ENCODE measurements around the gene SLC20A1.

SLC20A1 gene

DNA sequence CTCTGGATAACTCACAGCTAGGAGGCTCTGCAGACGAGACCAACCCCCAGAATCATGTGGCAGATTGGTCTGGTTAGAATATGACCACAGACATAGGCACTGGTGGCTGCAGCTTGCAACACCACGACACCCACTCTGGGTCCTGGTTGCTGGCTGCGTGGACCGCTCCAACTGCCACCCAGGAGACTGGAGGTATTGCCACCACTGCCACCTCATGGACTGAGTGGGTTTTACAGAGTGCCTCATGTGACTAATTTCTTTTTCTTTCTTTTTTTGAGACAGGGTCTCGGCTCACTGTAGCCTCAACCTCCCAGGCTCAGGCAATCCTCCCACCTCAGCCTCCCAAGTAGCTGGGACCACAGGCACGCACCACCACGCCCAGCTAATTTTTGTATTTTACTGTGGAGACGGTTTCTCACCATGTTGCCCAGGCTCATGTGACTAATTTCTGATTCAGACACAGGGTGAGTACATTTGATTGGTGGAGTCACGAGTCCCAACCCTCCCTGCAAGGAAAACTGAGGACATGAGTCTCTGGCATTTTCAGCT lies 45.2 kb downstream of the SLC20A1 start:
- H3K79me2 ChIP-seq (ENCODE audit: control insufficient read depth, low read length): no peaks in the 10 kb centered on the region
- no peaks in the 10 kb centered on the region for H3K9me3 ChIP-seq (ENCODE audit: control insufficient read depth, insufficient read depth, low read length)
- H3K4me3 ChIP-seq (ENCODE audit: low read length): no peak overlapping the region; the same call in 1 of the 2 replicates
- H3K27ac ChIP-seq (ENCODE audit: low read depth, low read length): no peak overlapping the region
- no peak for TF ChIP-seq EZH2phosphoT487 (IDR thresholded peaks at IDR 0.05; ENCODE audit: borderline replicate concordance, low read length)
- TF ChIP-seq, protein P1, sequence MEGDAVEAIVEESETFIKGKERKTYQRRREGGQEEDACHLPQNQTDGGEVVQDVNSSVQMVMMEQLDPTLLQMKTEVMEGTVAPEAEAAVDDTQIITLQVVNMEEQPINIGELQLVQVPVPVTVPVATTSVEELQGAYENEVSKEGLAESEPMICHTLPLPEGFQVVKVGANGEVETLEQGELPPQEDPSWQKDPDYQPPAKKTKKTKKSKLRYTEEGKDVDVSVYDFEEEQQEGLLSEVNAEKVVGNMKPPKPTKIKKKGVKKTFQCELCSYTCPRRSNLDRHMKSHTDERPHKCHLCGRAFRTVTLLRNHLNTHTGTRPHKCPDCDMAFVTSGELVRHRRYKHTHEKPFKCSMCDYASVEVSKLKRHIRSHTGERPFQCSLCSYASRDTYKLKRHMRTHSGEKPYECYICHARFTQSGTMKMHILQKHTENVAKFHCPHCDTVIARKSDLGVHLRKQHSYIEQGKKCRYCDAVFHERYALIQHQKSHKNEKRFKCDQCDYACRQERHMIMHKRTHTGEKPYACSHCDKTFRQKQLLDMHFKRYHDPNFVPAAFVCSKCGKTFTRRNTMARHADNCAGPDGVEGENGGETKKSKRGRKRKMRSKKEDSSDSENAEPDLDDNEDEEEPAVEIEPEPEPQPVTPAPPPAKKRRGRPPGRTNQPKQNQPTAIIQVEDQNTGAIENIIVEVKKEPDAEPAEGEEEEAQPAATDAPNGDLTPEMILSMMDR (IDR thresholded peaks at IDR 0.05; ENCODE audit: low read depth, low read length, poor library complexity, severe bottlenecking): peak; percentile 71
- no peaks in the 10 kb centered on the region for H3F3A ChIP-seq (ENCODE audit: control insufficient read depth, insufficient read depth)
- H3K9me2 ChIP-seq (replicated peaks; ENCODE audit: control insufficient read depth, low read length): no peaks in the 10 kb centered on the region
- H3K4me1 ChIP-seq (ENCODE audit: control insufficient read depth, low read length): peaks cover 8% of the 10 kb centered on the region
- H3K27me3 ChIP-seq (ENCODE audit: control insufficient read depth, low read length): peaks cover 14% of the 10 kb centered on the region
- H3K36me3 ChIP-seq (ENCODE audit: control insufficient read depth, low read length): no peaks in the 10 kb centered on the region
- H4K20me1 ChIP-seq (ENCODE audit: control insufficient read depth, insufficient read depth, low read depth, low read length): no peaks in the 10 kb centered on the region
- H3K4me2 ChIP-seq (ENCODE audit: low read length): peak overlapping the region; percentile 36

DNA sequence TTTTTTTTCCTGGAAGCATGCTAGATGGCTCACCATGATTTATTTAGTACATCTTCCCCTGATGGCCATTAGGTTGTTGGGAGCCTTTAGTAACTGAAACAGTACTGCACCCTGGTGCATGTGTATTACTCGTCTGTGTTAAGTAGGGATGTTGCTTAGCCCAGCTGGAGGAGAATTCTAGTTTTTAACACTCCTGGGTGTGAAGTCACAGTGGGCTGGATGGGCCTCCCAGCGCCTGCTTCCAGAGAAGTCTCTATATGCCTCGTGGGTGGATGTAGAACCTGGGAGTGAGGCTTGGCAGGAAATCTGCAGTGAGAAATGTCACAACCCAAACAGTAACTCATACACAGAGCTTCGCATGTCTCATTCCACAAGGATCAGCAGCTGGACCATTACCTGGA lies 46.1 kb downstream of the SLC20A1 start:
- H3K27ac ChIP-seq (ENCODE audit: low read depth, low read length): no peak overlapping the region

DNA sequence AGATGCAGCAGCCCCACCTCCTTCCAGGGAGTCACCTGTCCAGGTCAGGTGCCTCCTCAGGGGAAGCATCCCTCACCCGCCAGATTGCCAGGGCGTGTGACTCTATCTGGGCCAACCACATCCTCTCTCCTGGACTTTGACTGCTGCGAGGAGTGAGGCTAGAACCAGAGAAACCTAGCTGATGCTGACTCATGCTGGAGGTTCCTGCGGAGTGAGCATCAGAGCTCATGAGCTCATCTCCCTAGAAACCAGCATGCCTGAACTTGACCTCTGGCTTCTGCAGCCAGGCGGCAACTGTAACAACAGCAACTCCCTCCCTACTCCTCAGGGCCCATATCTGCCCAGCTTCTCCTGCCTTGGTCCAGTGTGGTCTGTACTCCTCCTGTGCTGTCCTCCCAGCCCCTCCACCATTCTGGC lies 46.8 kb downstream of the SLC20A1 start:
- Histone ChIP-seq H4K20me1 (ENCODE audit: control insufficient read depth, insufficient read depth, low read depth, low read length) (no peaks in the 10 kb centered on the region), H3K4me1 (ENCODE audit: control insufficient read depth, low read length) (peaks cover 3% of the 10 kb centered on the region; the same call in 1 of the 2 replicates), H3K9me3 (ENCODE audit: control insufficient read depth, insufficient read depth, low read length) (no peaks in the 10 kb centered on the region), H3K4me2 (ENCODE audit: low read length) (no peak overlapping the region), H3K36me3 (ENCODE audit: control insufficient read depth, low read length) (no peaks in the 10 kb centered on the region), H3K79me2 (ENCODE audit: control insufficient read depth, low read length) (no peaks in the 10 kb centered on the region), H3K27ac (ENCODE audit: low read depth, low read length) (no peak overlapping the region), H3F3A (ENCODE audit: control insufficient read depth, insufficient read depth) (no peaks in the 10 kb centered on the region), H3K9me2 (replicated peaks; ENCODE audit: control insufficient read depth, low read length) (no peaks in the 10 kb centered on the region), H3K27me3 (ENCODE audit: control insufficient read depth, low read length) (peaks cover 14% of the 10 kb centered on the region), H3K4me3 (ENCODE audit: low read length) (no peak overlapping the region)
- TF ChIP-seq, protein P1 (IDR thresholded peaks at IDR 0.05; ENCODE audit: low read depth, low read length, poor library complexity, severe bottlenecking): no peak
- no peak for TF ChIP-seq EZH2phosphoT487 (IDR thresholded peaks at IDR 0.05; ENCODE audit: borderline replicate concordance, low read length)

More for the DNA sequence above, 46.1 kb downstream of the SLC20A1 start:
- Histone ChIP-seq H3K79me2 (ENCODE audit: control insufficient read depth, low read length) (no peaks in the 10 kb centered on the region), H3K9me3 (ENCODE audit: control insufficient read depth, insufficient read depth, low read length) (no peaks in the 10 kb centered on the region), H3F3A (ENCODE audit: control insufficient read depth, insufficient read depth) (no peaks in the 10 kb centered on the region), H3K4me3 (ENCODE audit: low read length) (no peak overlapping the region), H3K4me2 (ENCODE audit: low read length) (no peak overlapping the region), H3K9me2 (replicated peaks; ENCODE audit: control insufficient read depth, low read length) (no peaks in the 10 kb centered on the region), H3K36me3 (ENCODE audit: control insufficient read depth, low read length) (no peaks in the 10 kb centered on the region), H4K20me1 (ENCODE audit: control insufficient read depth, insufficient read depth, low read depth, low read length) (no peaks in the 10 kb centered on the region), H3K27me3 (ENCODE audit: control insufficient read depth, low read length) (peaks cover 14% of the 10 kb centered on the region), H3K4me1 (ENCODE audit: control insufficient read depth, low read length) (peaks cover 3% of the 10 kb centered on the region; the same call in 1 of the 2 replicates)
- TF ChIP-seq EZH2phosphoT487 (IDR thresholded peaks at IDR 0.05; ENCODE audit: borderline replicate concordance, low read length): no peak
- TF ChIP-seq, protein P1 (IDR thresholded peaks at IDR 0.05; ENCODE audit: low read depth, low read length, poor library complexity, severe bottlenecking): no peak
